Hematopoietic multipotent progenitor cell (in vitro differentiated cells): ENCODE data around the gene DDAH2. TPM values are rescaled to one million over a fixed set of nuclear protein-coding genes. Genes with fewer than 3 reads are reported as not detected.

Experiments used
- DNase-seq, 3 donors: peaks; one replicate each; pipeline ENCODE4 v3.0.0-alpha.2; 2011 to 2015; ENCODE audit warnings: low read depth in 2 of 3, low spot score in 2 of 3
- small RNA-seq: library from RNA; depleted of rRNA; stranded (forward); fragments of <200 nt; gene quantifications from one replicate; pipeline ENCODE3, GENCODE V24; 2012
- total RNA-seq: library from RNA; depleted of rRNA; stranded (reverse); fragments of >200 nt; gene quantifications from one replicate; pipeline ENCODE4 v1.2.3, GENCODE V29; 2012

Gene DDAH2
- total RNA-seq, 1 donor, result 223 TPM

- DNase-seq, result no peak
Measured at GRCh38 chr6:31692353-31692752, 36.7 kb downstream of the DDAH2 start.

GRCh38 chr6:31691564-31692108 is 37.5 kb downstream of the DDAH2 start:
- DNase-seq, result no peak

GRCh38 chr6:31691078-31691463 is 38.0 kb downstream of the DDAH2 start:
- no peak for DNase-seq

GRCh38 chr6:31690231-31691077 is 38.6 kb downstream of the DDAH2 start:
- no peak for DNase-seq

GRCh38 chr6:31689249-31690110 is 39.6 kb downstream of the DDAH2 start:
- peak in 1 of 3 donors; percentile 33 for DNase-seq

- DNase-seq, result no peak
Measured at GRCh38 chr6:31687860-31688693, 41.0 kb downstream of the DDAH2 start.

GRCh38 chr6:31687321-31687720 is 41.8 kb downstream of the DDAH2 start:
- DNase-seq, result no peak

- DNase-seq, result no peak
Measured at GRCh38 chr6:31686483-31686882, 42.6 kb downstream of the DDAH2 start.

- no peak for DNase-seq
Measured at GRCh38 chr6:31683591-31683990, 45.5 kb downstream of the DDAH2 start.

- peak; percentile 33 to 65 (median 44) for DNase-seq
Measured at GRCh38 chr6:31681135-31681671, 47.9 kb downstream of the DDAH2 start.

GRCh38 chr6:31680226-31681134 is 48.6 kb downstream of the DDAH2 start, which contains the start of gene LY6G5C:
Gene LY6G5C, minus strand, starts transcription at chr6:31681067. Its CDS starts 694 bp downstream, at chr6:31680373.
- DNase-seq, result peak; percentile 41 to 69 (median 62)

- no peak for DNase-seq
Measured at GRCh38 chr6:31677955-31678354, 51.1 kb downstream of the DDAH2 start.

Small RNA genes lying within 50 kb of the gene (small RNA-seq; reads per million reads assigned to genes)
- gene LY6G6D (not detected), gene MIR4646 (not detected), gene MSH5-SAPCD1 (not detected), gene RF00019 (not detected), gene RNU6-850P (not detected), gene SAPCD1 (not detected)

Other genes starting within 250 kb of the DDAH2 start
- gene MICB, start 231.2 kb downstream of the DDAH2 start, total RNA-seq, result 15.1 TPM
- gene MCCD1, start 200.3 kb downstream of the DDAH2 start, total RNA-seq, result not detected
- 571 TPM for gene DDX39B, start 187.3 kb downstream of the DDAH2 start, total RNA-seq
- gene ATP6V1G2, start 182.7 kb downstream of the DDAH2 start, total RNA-seq, result 1.1 TPM
- gene NFKBIL1, start 181.7 kb downstream of the DDAH2 start, total RNA-seq, result 33.7 TPM
- under 0.01 TPM for gene LTA, start 157.0 kb downstream of the DDAH2 start, total RNA-seq
- gene TNF, start 153.7 kb downstream of the DDAH2 start, total RNA-seq, result 0.27 TPM
- 31.0 TPM for gene LTB, start 146.9 kb downstream of the DDAH2 start, total RNA-seq
- gene LST1, start 143.0 kb downstream of the DDAH2 start, total RNA-seq, result 74.9 TPM
- 0.27 TPM for gene NCR3, start 136.3 kb downstream of the DDAH2 start, total RNA-seq
- gene AIF1, start 114.1 kb downstream of the DDAH2 start, total RNA-seq, result 66.8 TPM
- gene PRRC2A, start 108.6 kb downstream of the DDAH2 start, total RNA-seq, result 117 TPM
- 172 TPM for gene BAG6, start 76.6 kb downstream of the DDAH2 start, total RNA-seq
- gene APOM, start 73.4 kb downstream of the DDAH2 start, total RNA-seq, result 3.8 TPM
- 19.1 TPM for gene C6orf47, start 68.5 kb downstream of the DDAH2 start, total RNA-seq
- 16.2 TPM for gene GPANK1, start 64.3 kb downstream of the DDAH2 start, total RNA-seq
- 232 TPM for gene CSNK2B, start 63.2 kb downstream of the DDAH2 start, total RNA-seq
- gene LY6G5B, start 59.3 kb downstream of the DDAH2 start, total RNA-seq, result 7.8 TPM
- gene LY6G5C, start 48.2 kb downstream of the DDAH2 start, total RNA-seq, result 3.5 TPM
- 75.4 TPM for gene ABHD16A, start 26.0 kb downstream of the DDAH2 start, total RNA-seq
- 0.54 TPM for gene LY6G6F, start 22.4 kb downstream of the DDAH2 start, total RNA-seq
- 1.6 TPM for gene LY6G6D, start 14.0 kb downstream of the DDAH2 start, total RNA-seq
- gene LY6G6C, start 7.6 kb downstream of the DDAH2 start, total RNA-seq, result 0.54 TPM
- 7.8 TPM for gene MPIG6B, start 5.9 kb downstream of the DDAH2 start, total RNA-seq
- 794 TPM for gene CLIC1, start 7.2 kb upstream of the DDAH2 start, total RNA-seq
- 32.3 TPM for gene MSH5, start 10.7 kb upstream of the DDAH2 start, total RNA-seq
- 0.27 TPM for gene SAPCD1, start 33.4 kb upstream of the DDAH2 start, total RNA-seq
- 2.4 TPM for gene VWA7, start 48.0 kb upstream of the DDAH2 start, total RNA-seq
- gene VARS1, start 66.5 kb upstream of the DDAH2 start, total RNA-seq, result 52.0 TPM
- gene LSM2, start 77.7 kb upstream of the DDAH2 start, total RNA-seq, result 70.6 TPM
- 1.9 TPM for gene HSPA1L, start 86.0 kb upstream of the DDAH2 start, total RNA-seq
- gene HSPA1A, start 86.2 kb upstream of the DDAH2 start, total RNA-seq, result 358 TPM
- gene HSPA1B, start 98.4 kb upstream of the DDAH2 start, total RNA-seq, result 303 TPM
- 51.7 TPM for gene NEU1, start 133.5 kb upstream of the DDAH2 start, total RNA-seq
- 0.81 TPM for gene SLC44A4, start 149.7 kb upstream of the DDAH2 start, total RNA-seq
- gene EHMT2, start 168.4 kb upstream of the DDAH2 start, total RNA-seq, result 128 TPM
- 8.9 TPM for gene ZBTB12, start 172.8 kb upstream of the DDAH2 start, total RNA-seq
- 0.54 TPM for gene C2, start 198.4 kb upstream of the DDAH2 start, total RNA-seq
- 0.54 TPM for gene CFB, start 216.8 kb upstream of the DDAH2 start, total RNA-seq
- gene NELFE, start 229.7 kb upstream of the DDAH2 start, total RNA-seq, result 44.7 TPM
- gene SKIC2, start 229.9 kb upstream of the DDAH2 start, total RNA-seq, result 62.7 TPM
- gene DXO, start 242.8 kb upstream of the DDAH2 start, total RNA-seq, result 36.4 TPM